Activated B cell treated with CpG ODN at 0.5 μM for 24 hours (primary cell): ENCODE data around the gene ITIH3. TPM values are rescaled to one million over a fixed set of nuclear protein-coding genes. Genes with fewer than 3 reads are reported as not detected.
"Not testable (repeated sequence)": the region's sequence is repeated elsewhere in the genome, so short reads cannot be mapped to it uniquely, and the experiment has no call there.

Experiments
- ATAC-seq: fragments of 200-7000 bp; cut with Tn5 transposase; one replicate; pipeline ENCODE4 v1.10.0; 2021; ENCODE audit warnings: low read depth, mild to moderate bottlenecking, moderate library complexity
- CTCF ChIA-PET: fragments of 350-600 bp; sonication (Branson Sonifier 250); formaldehyde crosslinking; loops from one replicate; lab custom pipeline; 2021; ENCODE audit warnings: antibody characterized with exemption; lab: Charles Lee
- POLR2A ChIA-PET: fragments of 350-600 bp; sonication (Branson Sonifier 250); formaldehyde crosslinking; loops from one replicate; lab custom pipeline; 2021; ENCODE audit warnings: antibody characterized with exemption; lab: Charles Lee
- DNase-seq: peaks from one replicate; pipeline ENCODE4 v3.0.0; 2022
- H3K27ac Mint-ChIP-seq: one replicate; pipeline ENCODE4 v1.8.0; 2020; ENCODE audit warnings: mixed read lengths
- H3K27me3 Mint-ChIP-seq: one replicate; pipeline ENCODE4 v1.8.0; 2021; ENCODE audit warnings: mixed read lengths
- H3K36me3 Mint-ChIP-seq: one replicate; pipeline ENCODE4 v1.8.0; 2021; ENCODE audit warnings: low read depth, mixed read lengths
- H3K4me1 Mint-ChIP-seq: one replicate; pipeline ENCODE4 v1.8.0; 2021; ENCODE audit warnings: mixed read lengths
- H3K4me3 Mint-ChIP-seq: one replicate; pipeline ENCODE4 v1.8.0; 2020; ENCODE audit warnings: mild to moderate bottlenecking, mixed read lengths
- H3K9me3 Mint-ChIP-seq: one replicate; pipeline ENCODE4 v1.8.0; 2020; ENCODE audit warnings: mixed read lengths
- CTCF ChIP-seq: fragments of 200-600 bp; IDR thresholded peaks from one replicate; pipeline ENCODE4 v1.8.0; 2022; ENCODE audit warnings: antibody characterized with exemption, mild to moderate bottlenecking
- intact Hi-C: fragments of 100-400 bp; cut with micrococcal nuclease; formaldehyde crosslinking; loops from one replicate; pipeline ENCODE4 v1.15.1; 2024
- total RNA-seq: library from RNA; stranded (reverse); gene quantifications from 2 replicates; pipeline ENCODE4 v1.2.3, GENCODE V29; 2022

Gene ITIH3
- total RNA-seq, 1 donor from 2014 or later, result not detected

- H3K4me3 Mint-ChIP-seq, result no peak overlapping the region
- peaks cover 17% of the 10 kb centered on the region for H3K4me1 Mint-ChIP-seq
- H3K27me3 Mint-ChIP-seq, result no peaks in the 10 kb centered on the region
- ChIA-PET CTCF (no interaction called here), POLR2A (interaction anchor here (0.7 kb wide), 2 partner anchors 20 to 219 kb away, joined by 6 to 10 read pairs; no protein-coding TSS in a partner anchor)
- ATAC-seq (no peak), DNase-seq (no peak)
- H3K9me3 Mint-ChIP-seq, result no peaks in the 10 kb centered on the region
- intact Hi-C loops, result loop anchor here (5.0 to 10.0 kb wide), 2 partner anchors 44 to 239 kb away; partner anchors contain the start of genes NT5DC2 and UQCC5
- no peak for TF ChIP-seq CTCF
- H3K36me3 Mint-ChIP-seq, result peaks cover 2% of the 10 kb centered on the region
- no peak overlapping the region for H3K27ac Mint-ChIP-seq
Observed at GRCh38 chr3:52773361-52774065, 21.1 kb upstream of the ITIH3 start.

GRCh38 chr3:52774066-52774713 is 20.4 kb upstream of the ITIH3 start:
- CTCF ChIA-PET, result no interaction called here
- no peaks in the 10 kb centered on the region for H3K27me3 Mint-ChIP-seq
- H3K36me3 Mint-ChIP-seq, result peaks cover 2% of the 10 kb centered on the region
- intact Hi-C loops, result loop anchor here (5.0 to 10.0 kb wide), 2 partner anchors 43 to 239 kb away; partner anchors contain the start of genes NT5DC2 and UQCC5
- no peaks in the 10 kb centered on the region for H3K9me3 Mint-ChIP-seq
- DNase-seq (no peak), ATAC-seq (no peak)
- H3K27ac Mint-ChIP-seq, result no peak overlapping the region
- TF ChIP-seq CTCF, result no peak
- H3K4me1 Mint-ChIP-seq, result peaks cover 22% of the 10 kb centered on the region
- no peak overlapping the region for H3K4me3 Mint-ChIP-seq
- POLR2A ChIA-PET, result interaction anchor here (0.7 kb wide), 1 partner anchor 219 kb away, joined by 6 read pairs; no protein-coding TSS in a partner anchor

GRCh38 chr3:52774901-52775864 is 19.4 kb upstream of the ITIH3 start:
- Mint-ChIP-seq H3K9me3 (no peaks in the 10 kb centered on the region), H3K36me3 (no peaks in the 10 kb centered on the region), H3K4me1 (peaks cover 20% of the 10 kb centered on the region), H3K27me3 (no peaks in the 10 kb centered on the region), H3K4me3 (no peak overlapping the region), H3K27ac (no peak overlapping the region)
- POLR2A ChIA-PET, result no interaction called here
- CTCF ChIA-PET, result no interaction called here
- no peak for ATAC-seq
- no peak for TF ChIP-seq CTCF
- DNase-seq, result no peak
- intact Hi-C loops, result loop anchor here (5.0 to 10.0 kb wide), 2 partner anchors 42 to 240 kb away; partner anchors contain the start of genes NT5DC2 and UQCC5

GRCh38 chr3:52775877-52776276 is 18.7 kb upstream of the ITIH3 start:
- ATAC-seq (no peak), DNase-seq (no peak)
- no peak for TF ChIP-seq CTCF
- H3K27ac Mint-ChIP-seq, result no peak overlapping the region
- H3K4me3 Mint-ChIP-seq, result no peak overlapping the region
- intact Hi-C loops, result loop anchor here (10.0 kb wide), 1 partner anchor 241 kb away; the partner anchor contains the start of genes NT5DC2 and UQCC5
- H3K27me3 Mint-ChIP-seq, result no peaks in the 10 kb centered on the region
- peaks cover 19% of the 10 kb centered on the region for H3K4me1 Mint-ChIP-seq
- ChIA-PET POLR2A (no interaction called here), CTCF (no interaction called here)
- no peaks in the 10 kb centered on the region for H3K36me3 Mint-ChIP-seq
- H3K9me3 Mint-ChIP-seq, result no peaks in the 10 kb centered on the region

- CTCF ChIA-PET, H3K36me3 Mint-ChIP-seq, POLR2A ChIA-PET, H3K9me3 Mint-ChIP-seq, H3K27me3 Mint-ChIP-seq, DNase-seq, H3K4me3 Mint-ChIP-seq, ATAC-seq, H3K27ac Mint-ChIP-seq: not testable (repeated sequence)
- H3K4me1 Mint-ChIP-seq, result peaks cover 14% of the 10 kb centered on the region
- intact Hi-C loops, result loop anchor here (10.0 kb wide), 1 partner anchor 242 kb away; the partner anchor contains the start of genes NT5DC2 and UQCC5
Observed at GRCh38 chr3:52776486-52776885, 18.1 kb upstream of the ITIH3 start.
